ENCODE measurements around the gene P3H2.

Gene P3H2

GRCh38 chr3:190127195-190127594 lies 6.5 kb upstream of the P3H2 start:
- no peak overlapping the region for H3K4me2 ChIP-seq (ENCODE audit: insufficient read depth, low read length)
- H3K4me3 ChIP-seq (ENCODE audit: low read depth in 1 of 2, low read length in 2 of 2) = no peak overlapping the region
- H3K9me3 ChIP-seq (ENCODE audit: insufficient read depth, low read length, severe bottlenecking) = no peaks in the 10 kb centered on the region
- no peaks in the 10 kb centered on the region for H3K4me1 ChIP-seq (ENCODE audit: insufficient read depth, low read length)
- peaks cover 5% of the 10 kb centered on the region for H3K27me3 ChIP-seq (ENCODE audit: insufficient read depth, low read length, poor library complexity)
- no peaks in the 10 kb centered on the region for H3K36me3 ChIP-seq (ENCODE audit: insufficient read depth, low read length)
- no peak overlapping the region for H2AFZ ChIP-seq (ENCODE audit: low read depth, low read length)
- no peak for DNase-seq
- H4K20me1 ChIP-seq (ENCODE audit: insufficient read depth, low read length) = no peaks in the 10 kb centered on the region
- no peak for ATAC-seq (ENCODE audit: insufficient read depth, low read depth)
- TF ChIP-seq CTCF (IDR thresholded peaks at IDR 0.05; ENCODE audit: borderline replicate concordance, extremely low read depth, low read length, poor library complexity, severe bottlenecking) = no peak
- no peak for TF ChIP-seq EZH2 (IDR thresholded peaks at IDR 0.05; ENCODE audit: borderline replicate concordance, low read depth, low read length, severe bottlenecking)
- no peak overlapping the region for H3K27ac ChIP-seq (ENCODE audit: low read length)
- no peak overlapping the region for H3K9ac ChIP-seq (ENCODE audit: low read depth, low read length)
- H3K79me2 ChIP-seq (ENCODE audit: insufficient read depth, low read length) = no peaks in the 10 kb centered on the region

GRCh38 chr3:190125436-190126068 lies 4.9 kb upstream of the P3H2 start:
- Histone ChIP-seq H4K20me1 (ENCODE audit: insufficient read depth, low read length) (no peaks in the 10 kb centered on the region), H3K27me3 (ENCODE audit: insufficient read depth, low read length, poor library complexity) (peaks cover 5% of the 10 kb centered on the region), H3K36me3 (ENCODE audit: insufficient read depth, low read length) (no peaks in the 10 kb centered on the region), H3K4me2 (ENCODE audit: insufficient read depth, low read length) (no peak overlapping the region), H3K9ac (ENCODE audit: low read depth, low read length) (no peak overlapping the region), H3K4me3 (ENCODE audit: low read depth in 1 of 2, low read length in 2 of 2) (no peak overlapping the region), H3K27ac (ENCODE audit: low read length) (no peak overlapping the region), H3K4me1 (ENCODE audit: insufficient read depth, low read length) (no peaks in the 10 kb centered on the region), H3K79me2 (ENCODE audit: insufficient read depth, low read length) (no peaks in the 10 kb centered on the region), H3K9me3 (ENCODE audit: insufficient read depth, low read length, severe bottlenecking) (no peaks in the 10 kb centered on the region), H2AFZ (ENCODE audit: low read depth, low read length) (no peak overlapping the region)
- no peak for TF ChIP-seq EZH2 (IDR thresholded peaks at IDR 0.05; ENCODE audit: borderline replicate concordance, low read depth, low read length, severe bottlenecking)
- TF ChIP-seq CTCF (IDR thresholded peaks at IDR 0.05; ENCODE audit: borderline replicate concordance, extremely low read depth, low read length, poor library complexity, severe bottlenecking) = no peak
- ATAC-seq (ENCODE audit: insufficient read depth, low read depth) (no peak), DNase-seq (no peak)

GRCh38 chr3:190124067-190124466 lies 3.4 kb upstream of the P3H2 start:
- H3K27ac ChIP-seq (ENCODE audit: low read length) = no peak overlapping the region
- H3K4me3 ChIP-seq (ENCODE audit: low read depth in 1 of 2, low read length in 2 of 2) = no peak overlapping the region
- peaks cover 5% of the 10 kb centered on the region for H3K27me3 ChIP-seq (ENCODE audit: insufficient read depth, low read length, poor library complexity)
- no peaks in the 10 kb centered on the region for H3K79me2 ChIP-seq (ENCODE audit: insufficient read depth, low read length)
- no peak for TF ChIP-seq EZH2 (IDR thresholded peaks at IDR 0.05; ENCODE audit: borderline replicate concordance, low read depth, low read length, severe bottlenecking)
- no peak for TF ChIP-seq CTCF (IDR thresholded peaks at IDR 0.05; ENCODE audit: borderline replicate concordance, extremely low read depth, low read length, poor library complexity, severe bottlenecking)
- H3K4me2 ChIP-seq (ENCODE audit: insufficient read depth, low read length) = no peak overlapping the region
- H3K9ac ChIP-seq (ENCODE audit: low read depth, low read length) = no peak overlapping the region
- H4K20me1 ChIP-seq (ENCODE audit: insufficient read depth, low read length) = no peaks in the 10 kb centered on the region
- no peaks in the 10 kb centered on the region for H3K9me3 ChIP-seq (ENCODE audit: insufficient read depth, low read length, severe bottlenecking)
- no peak for DNase-seq
- H3K4me1 ChIP-seq (ENCODE audit: insufficient read depth, low read length) = no peaks in the 10 kb centered on the region
- no peak overlapping the region for H2AFZ ChIP-seq (ENCODE audit: low read depth, low read length)
- ATAC-seq (ENCODE audit: insufficient read depth, low read depth) = no peak
- no peaks in the 10 kb centered on the region for H3K36me3 ChIP-seq (ENCODE audit: insufficient read depth, low read length)
